NT2/D1 (cell line): ENCODE results near the gene MAML1.

Experiments
- SUZ12 ChIP-seq: IDR thresholded peaks from 2 replicates; pipeline ENCODE4 v1.6.1; 2011; ENCODE audit not compliant: insufficient read length, insufficient read depth; ENCODE audit errors: extremely low read depth
- YY1 ChIP-seq: IDR thresholded peaks from 2 replicates; pipeline ENCODE4 v1.6.1; 2011; ENCODE audit not compliant: insufficient read length, insufficient read depth

DNA sequence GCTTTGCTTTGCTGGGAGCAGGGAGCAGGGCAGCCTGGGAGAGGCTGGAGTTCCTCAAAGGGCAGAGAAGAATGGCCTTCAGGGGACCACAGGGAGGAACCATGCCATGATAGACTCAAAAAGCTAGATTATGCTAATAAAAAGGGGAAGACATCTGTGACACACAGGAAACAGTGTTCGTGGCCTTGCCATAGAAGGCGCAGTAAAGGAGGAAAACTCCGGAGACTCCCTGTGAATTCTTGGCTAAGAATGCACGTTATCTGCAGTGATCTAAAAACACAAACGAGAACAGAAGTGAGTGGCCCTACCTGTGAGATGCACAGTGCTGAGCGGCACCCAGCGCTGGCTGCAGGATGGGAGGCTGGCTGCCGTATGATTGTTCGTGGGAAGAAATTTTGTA, 45.3 kb downstream of the MAML1 start:
- TF ChIP-seq YY1: no peak
- no peak for TF ChIP-seq SUZ12
